ENCODE results near the gene LRRC71.

LRRC71 gene

DNA sequence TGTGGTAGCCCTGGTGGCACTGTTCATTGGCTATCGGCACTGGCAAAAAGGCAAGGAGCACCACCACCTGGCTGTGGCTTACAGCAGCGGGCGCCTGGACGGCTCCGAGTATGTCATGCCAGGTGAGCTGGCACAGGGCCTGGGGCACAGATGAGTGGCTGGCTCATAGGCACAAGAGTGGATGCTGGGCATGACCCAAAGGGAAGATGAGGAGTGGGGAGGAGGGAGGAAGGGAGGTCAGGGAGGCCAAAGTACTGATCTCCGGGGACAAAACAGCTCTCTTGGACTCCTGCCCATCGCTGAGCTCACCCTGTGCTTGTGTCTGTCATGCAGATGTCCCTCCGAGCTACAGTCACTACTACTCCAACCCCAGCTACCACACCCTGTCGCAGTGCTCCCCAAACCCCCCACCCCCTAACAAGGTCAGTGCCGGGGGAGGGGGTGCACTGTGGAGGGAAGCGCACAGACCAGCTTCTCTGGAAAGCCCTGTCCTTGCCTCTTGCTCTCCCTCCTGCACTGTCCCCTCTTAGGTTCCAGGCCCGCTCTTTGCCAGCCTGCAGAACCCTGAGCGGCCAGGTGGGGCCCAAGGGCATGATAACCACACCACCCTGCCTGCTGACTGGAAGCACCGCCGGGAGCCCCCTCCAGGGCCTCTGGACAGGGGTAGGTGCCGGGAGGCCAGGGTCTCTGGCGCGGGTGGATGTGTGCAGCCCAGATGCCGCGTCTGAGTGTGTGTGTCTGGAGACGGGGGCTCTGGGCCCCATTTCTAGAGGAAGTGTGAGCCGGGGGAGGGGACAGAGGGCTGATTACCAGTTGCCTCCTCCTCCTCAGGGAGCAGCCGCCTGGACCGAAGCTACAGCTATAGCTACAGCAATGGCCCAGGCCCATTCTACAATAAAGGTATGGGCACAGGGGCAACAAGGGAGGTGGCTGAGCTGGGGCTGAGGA, 7.3 kb upstream of the LRRC71 start:
- no peak for DNase-seq (ENCODE audit: low spot score)

DNA sequence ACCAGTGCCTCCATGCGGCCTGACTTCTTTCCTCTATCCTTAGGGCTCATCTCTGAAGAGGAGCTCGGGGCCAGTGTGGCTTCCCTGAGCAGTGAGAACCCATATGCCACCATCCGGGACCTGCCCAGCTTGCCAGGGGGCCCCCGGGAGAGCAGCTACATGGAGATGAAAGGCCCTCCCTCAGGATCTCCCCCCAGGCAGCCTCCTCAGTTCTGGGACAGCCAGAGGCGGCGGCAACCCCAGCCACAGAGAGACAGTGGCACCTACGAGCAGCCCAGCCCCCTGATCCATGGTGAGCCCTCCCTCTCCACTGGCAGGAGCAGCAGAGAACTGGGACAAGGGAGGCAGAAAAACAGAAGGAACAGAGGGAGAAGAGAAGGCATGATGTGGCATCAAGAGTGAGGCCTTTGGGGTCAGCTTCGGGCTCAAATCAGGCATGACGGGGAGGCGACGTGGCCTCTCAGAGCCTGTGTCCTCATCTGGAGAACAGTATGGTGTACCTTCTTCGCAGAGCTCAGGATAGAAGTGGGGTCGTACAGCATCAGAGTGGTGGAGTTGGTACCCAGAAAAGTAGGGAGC, 6.5 kb upstream of the LRRC71 start:
- TF ChIP-seq, protein P1, sequence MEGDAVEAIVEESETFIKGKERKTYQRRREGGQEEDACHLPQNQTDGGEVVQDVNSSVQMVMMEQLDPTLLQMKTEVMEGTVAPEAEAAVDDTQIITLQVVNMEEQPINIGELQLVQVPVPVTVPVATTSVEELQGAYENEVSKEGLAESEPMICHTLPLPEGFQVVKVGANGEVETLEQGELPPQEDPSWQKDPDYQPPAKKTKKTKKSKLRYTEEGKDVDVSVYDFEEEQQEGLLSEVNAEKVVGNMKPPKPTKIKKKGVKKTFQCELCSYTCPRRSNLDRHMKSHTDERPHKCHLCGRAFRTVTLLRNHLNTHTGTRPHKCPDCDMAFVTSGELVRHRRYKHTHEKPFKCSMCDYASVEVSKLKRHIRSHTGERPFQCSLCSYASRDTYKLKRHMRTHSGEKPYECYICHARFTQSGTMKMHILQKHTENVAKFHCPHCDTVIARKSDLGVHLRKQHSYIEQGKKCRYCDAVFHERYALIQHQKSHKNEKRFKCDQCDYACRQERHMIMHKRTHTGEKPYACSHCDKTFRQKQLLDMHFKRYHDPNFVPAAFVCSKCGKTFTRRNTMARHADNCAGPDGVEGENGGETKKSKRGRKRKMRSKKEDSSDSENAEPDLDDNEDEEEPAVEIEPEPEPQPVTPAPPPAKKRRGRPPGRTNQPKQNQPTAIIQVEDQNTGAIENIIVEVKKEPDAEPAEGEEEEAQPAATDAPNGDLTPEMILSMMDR (IDR thresholded peaks at IDR 0.05; ENCODE audit: extremely low read depth, missing control alignments), result no peak

More for the DNA sequence above, 7.3 kb upstream of the LRRC71 start:
- TF ChIP-seq, protein P1 (IDR thresholded peaks at IDR 0.05; ENCODE audit: extremely low read depth, missing control alignments), result no peak

DNA sequence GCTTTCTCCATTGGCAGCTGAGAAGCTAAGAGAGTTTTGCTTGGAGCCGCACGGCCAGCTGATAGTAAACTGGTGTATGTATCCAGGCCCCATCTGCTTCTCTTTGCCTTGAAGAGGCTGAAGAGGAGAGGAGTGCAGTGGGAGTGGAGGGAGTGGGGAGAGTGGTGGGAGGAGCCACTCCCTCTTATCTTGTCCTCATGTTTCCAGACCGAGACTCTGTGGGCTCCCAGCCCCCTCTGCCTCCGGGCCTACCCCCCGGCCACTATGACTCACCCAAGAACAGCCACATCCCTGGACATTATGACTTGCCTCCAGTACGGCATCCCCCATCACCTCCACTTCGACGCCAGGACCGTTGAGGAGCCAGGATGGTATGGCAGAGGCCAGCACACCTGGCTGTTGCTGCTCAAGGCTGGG, 6.0 kb upstream of the LRRC71 start:
- DNase-seq (ENCODE audit: low spot score), result no peak
- TF ChIP-seq, protein P1 (IDR thresholded peaks at IDR 0.05; ENCODE audit: extremely low read depth, missing control alignments), result no peak

More for the DNA sequence above, 6.5 kb upstream of the LRRC71 start:
- DNase-seq (ENCODE audit: low spot score), result no peak

DNA sequence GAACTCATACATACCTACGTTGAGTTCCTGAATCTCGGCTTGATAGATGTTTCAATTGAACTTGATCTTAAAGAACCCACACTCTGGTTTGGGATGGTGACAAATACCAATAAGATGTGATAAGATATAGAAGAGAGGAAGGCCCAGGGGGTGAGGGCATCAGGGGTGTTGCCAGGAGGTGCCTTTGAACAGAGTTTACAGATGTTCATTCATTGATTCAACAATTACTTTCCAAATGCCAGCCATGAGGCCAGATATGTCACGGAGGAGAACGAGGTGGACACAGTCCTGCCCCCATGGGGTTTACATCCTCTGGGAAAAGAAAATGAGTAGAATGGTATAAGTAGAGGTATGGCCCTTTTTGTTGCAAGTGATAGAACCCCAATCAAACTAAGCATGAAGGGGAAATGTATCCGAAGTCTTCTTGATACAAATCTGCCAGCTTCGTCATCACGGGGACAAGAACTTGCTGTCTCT, 659 bp downstream of the LRRC71 start:
- DNase-seq (ENCODE audit: low spot score), result no peak
- TF ChIP-seq, protein P1 (IDR thresholded peaks at IDR 0.05; ENCODE audit: extremely low read depth, missing control alignments), result no peak

DNA sequence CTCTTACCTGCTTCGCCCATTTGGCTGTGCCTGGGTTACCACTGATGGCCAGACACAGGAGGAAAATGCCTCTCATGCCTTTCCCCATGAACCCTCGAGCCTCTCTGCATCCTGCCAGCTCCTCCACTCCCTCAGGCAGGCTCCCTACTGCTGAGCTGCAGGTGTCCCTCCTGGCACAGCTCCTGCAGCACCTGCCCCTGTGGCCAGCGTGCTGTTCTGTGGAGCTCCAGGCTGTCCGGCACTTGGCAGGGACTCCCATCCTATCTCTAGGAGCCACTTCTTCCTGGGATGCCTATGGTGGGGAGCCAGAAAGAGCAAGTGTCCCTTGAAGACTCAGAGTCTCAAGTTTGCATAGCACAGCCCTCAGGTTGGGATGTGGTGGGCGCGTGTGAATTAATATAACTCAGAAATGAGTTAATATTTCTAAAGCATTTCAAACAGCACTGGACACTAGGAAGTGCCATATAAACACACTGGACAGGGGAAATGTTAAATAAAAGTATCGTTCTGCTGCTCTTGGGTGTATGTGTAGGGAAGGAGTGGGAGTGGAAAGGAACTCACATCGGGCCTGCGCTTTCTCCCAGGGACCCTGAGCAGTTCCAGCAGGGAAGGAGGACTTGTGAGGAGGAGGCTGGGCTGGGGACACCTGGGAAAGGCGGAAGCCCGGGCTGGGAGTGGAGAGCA, 2.7 kb downstream of the LRRC71 start:
- DNase-seq (ENCODE audit: low spot score), result no peak
- TF ChIP-seq, protein P1 (IDR thresholded peaks at IDR 0.05; ENCODE audit: extremely low read depth, missing control alignments), result no peak

DNA sequence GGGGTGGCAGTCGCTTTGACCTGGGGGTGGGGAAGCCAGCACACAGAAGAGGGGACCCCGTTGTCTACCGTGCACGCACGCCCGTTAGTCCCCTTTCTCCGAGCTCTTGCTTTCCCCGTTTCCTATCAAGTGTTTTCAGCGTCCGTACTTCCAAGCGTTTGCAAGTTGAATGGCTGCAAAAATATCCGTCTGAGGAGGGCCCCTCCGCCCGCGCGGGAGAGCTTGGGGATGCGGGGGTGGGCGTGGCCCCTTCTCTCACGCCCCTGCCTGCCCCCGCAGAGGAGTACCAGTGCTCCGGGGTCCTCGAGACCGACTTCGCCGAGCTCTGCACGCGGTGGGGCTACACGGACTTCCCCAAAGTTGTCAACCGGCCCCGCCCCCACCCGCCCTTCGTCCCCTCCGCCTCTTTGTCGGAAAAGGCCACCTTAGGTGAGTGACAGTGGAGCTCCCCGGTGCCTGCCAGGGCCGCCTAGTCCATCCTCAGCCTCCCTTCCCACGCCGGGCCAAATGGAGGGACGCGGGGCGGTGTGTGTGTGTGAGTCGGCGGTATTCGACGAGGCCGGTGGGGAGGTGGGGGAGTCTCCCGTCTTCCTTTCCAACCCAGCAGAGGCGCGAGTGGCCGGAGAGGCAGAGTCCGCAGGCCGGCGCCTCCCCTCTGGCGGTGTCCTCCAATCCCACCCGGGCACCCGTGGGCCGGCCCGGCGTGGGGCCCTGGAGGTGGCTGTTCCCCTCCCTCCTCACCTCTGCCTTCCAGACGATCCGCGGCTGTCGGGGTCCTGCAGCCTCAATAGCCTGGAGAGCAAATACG, 3.4 kb downstream of the LRRC71 start:
- TF ChIP-seq, protein P1 (IDR thresholded peaks at IDR 0.05; ENCODE audit: extremely low read depth, missing control alignments), result no peak
- DNase-seq (ENCODE audit: low spot score), result no peak
